Right atrium auricular region (tissue), 2 donors: ENCODE results near the gene PRR33. TPM values are rescaled to one million over a fixed set of nuclear protein-coding genes. Genes with fewer than 3 reads are reported as not detected.

ENCODE experiments used
- DNase-seq: peaks from one replicate; pipeline ENCODE4 v3.0.0-alpha.2; 2019; ENCODE audit warnings: low spot score
- H3K27ac ChIP-seq, 2 donors: fragments of 200-600 bp; sonication (generic); 1 replicate in 1 of 2; 2 replicates in 1 of 2; pipeline ENCODE4 v1.5.1; 2016 to 2019
- H3K27me3 ChIP-seq, 2 donors: fragments of 200-600 bp; sonication (generic); one replicate each; pipeline versions ENCODE4 v1.5.1 to v1.6.0; 2017 to 2019
- H3K36me3 ChIP-seq: fragments of 200-600 bp; sonication (generic); one replicate; pipeline ENCODE4 v1.5.1; 2016
- H3K4me1 ChIP-seq, 2 donors: fragments of 200-600 bp; sonication (generic); one replicate each; pipeline versions ENCODE4 v1.5.1 to v1.6.0; 2017 to 2019
- H3K4me3 ChIP-seq, 2 donors: fragments of 200-600 bp; sonication (generic); 1 replicate in 1 of 2; 2 replicates in 1 of 2; pipeline ENCODE4 v1.5.1; 2017 to 2019; ENCODE audit warnings: mild to moderate bottlenecking in 1 of 2, moderate library complexity in 1 of 2
- H3K9me3 ChIP-seq, 2 donors: fragments of 200-600 bp; sonication (generic); one replicate each; pipeline ENCODE4 v1.5.1; 2019
- total RNA-seq, 2 donors: library from RNA; depleted of rRNA; stranded (reverse); fragments of >200 nt; gene quantifications; one replicate each; pipeline ENCODE4 v1.1.0, GENCODE V29; 2016
- TF ChIP-seq, protein P1 (sequence below), 2 donors: fragments of 200-600 bp; sonication (generic); IDR thresholded peaks; one replicate each; pipeline ENCODE4 v1.5.1; 2019; ENCODE audit warnings: antibody characterized with exemption in 2 of 2

Gene PRR33
- total RNA-seq, 2 donors from 2014 or later: 0.33 TPM; not detected in 1

DNA sequence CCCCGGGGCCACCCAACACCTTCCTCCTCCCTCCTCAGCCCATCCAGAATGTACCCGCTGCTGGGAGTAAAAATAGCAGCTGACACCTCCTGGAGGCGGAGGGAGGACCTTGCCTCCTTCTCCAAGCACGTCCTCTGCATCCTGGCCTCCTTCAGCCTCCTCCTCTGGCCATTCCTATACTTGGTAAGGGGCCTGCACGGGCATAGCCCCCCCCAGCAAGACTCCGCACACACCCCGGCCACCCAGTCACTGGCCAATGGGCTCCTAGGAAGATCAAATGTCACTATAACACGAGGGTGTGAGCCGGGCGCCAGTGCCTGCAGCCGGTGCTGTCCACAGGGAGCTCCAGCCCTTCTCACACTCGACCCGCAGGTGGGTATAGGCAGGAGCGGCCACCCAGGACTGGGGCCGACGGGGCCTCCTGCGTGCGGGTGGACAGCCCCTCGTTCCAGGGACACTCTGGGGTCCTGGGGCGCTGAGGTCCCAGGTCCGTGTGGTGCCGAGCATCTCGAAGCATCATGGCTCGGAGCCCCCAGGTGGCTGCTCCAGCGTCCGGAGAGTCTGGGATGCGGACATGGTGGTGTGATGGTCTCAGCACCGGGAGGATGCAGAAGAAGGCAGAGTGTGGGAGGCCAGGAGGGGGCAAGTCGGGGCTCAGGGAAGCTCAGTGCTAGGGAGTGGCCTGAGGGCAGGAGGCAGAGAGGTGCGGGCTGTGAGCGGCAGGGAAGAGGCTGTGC lies 27.9 kb upstream of the PRR33 start, which contains the start of gene TNNT3:
TSS of gene TNNT3 (plus strand) at position 313 of the 737 bp plus-strand sequence. CDS start 3,172 bp downstream, outside the sequence.
- TF ChIP-seq, protein P1, sequence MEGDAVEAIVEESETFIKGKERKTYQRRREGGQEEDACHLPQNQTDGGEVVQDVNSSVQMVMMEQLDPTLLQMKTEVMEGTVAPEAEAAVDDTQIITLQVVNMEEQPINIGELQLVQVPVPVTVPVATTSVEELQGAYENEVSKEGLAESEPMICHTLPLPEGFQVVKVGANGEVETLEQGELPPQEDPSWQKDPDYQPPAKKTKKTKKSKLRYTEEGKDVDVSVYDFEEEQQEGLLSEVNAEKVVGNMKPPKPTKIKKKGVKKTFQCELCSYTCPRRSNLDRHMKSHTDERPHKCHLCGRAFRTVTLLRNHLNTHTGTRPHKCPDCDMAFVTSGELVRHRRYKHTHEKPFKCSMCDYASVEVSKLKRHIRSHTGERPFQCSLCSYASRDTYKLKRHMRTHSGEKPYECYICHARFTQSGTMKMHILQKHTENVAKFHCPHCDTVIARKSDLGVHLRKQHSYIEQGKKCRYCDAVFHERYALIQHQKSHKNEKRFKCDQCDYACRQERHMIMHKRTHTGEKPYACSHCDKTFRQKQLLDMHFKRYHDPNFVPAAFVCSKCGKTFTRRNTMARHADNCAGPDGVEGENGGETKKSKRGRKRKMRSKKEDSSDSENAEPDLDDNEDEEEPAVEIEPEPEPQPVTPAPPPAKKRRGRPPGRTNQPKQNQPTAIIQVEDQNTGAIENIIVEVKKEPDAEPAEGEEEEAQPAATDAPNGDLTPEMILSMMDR (IDR thresholded peaks at IDR 0.05): no peak
- Histone ChIP-seq H3K4me1 (peaks cover 0 to 59% of the 10 kb centered on the region in 2 donors), H3K27me3 (no peaks in the 10 kb centered on the region), H3K4me3 (peak within 1 kb of the TSS in 1 of 2 donors; percentile 4), H3K27ac (peak within 1 kb of the TSS; percentile 68 to 77), H3K9me3 (no peaks in the 10 kb centered on the region), H3K36me3 (no peaks in the 10 kb centered on the region)
- DNase-seq: no peak

DNA sequence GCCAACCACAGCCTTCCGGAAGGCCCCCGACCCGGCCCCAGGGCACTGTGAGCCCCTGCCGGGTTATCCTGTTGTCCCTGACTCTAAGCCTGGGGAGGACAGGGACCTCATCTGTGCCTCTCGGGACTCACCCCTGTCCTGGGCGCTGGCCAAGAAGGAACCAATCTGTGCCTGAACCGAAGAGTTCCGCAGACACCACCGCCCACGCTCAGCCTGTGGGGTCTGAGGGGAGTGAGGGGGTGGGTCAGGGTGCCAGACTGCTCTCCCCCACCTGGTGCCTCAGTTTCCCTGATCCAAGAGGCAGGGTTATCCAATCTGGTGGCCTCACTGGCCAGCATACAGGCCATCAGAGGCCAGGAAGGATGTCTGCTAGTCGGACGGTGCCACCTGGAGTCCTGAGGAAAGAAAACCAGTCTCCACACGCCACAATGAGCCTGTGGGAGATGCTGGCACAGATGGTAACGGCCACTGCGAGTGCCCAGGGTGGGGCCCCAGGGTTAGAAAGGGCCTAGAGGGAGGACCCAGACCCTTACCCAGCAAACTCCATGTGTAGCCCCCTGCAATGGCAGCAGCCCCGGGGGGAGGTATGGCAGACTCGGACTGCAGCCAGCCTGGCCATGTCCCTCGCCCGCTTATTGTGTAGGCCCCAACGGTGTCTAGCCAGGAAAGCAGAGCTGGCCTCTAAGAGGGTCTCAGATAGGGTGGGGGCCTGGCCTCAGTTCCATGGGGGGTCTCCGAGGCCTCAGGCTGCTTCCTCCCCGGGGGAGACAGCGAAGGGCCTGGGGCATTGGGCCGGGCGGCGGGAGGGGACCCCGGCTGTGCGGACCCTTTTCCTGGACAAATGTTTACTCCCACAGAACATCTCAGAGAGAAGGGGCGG lies 27.0 kb upstream of the PRR33 start:
- Histone ChIP-seq H3K27me3 (no peaks in the 10 kb centered on the region), H3K4me1 (peaks cover 0 to 59% of the 10 kb centered on the region in 2 donors), H3K4me3 (no peak overlapping the region), H3K36me3 (no peaks in the 10 kb centered on the region), H3K9me3 (no peaks in the 10 kb centered on the region), H3K27ac (peak overlapping the region; percentile 24 to 77)
- TF ChIP-seq, protein P1 (IDR thresholded peaks at IDR 0.05): no peak
- no peak for DNase-seq

DNA sequence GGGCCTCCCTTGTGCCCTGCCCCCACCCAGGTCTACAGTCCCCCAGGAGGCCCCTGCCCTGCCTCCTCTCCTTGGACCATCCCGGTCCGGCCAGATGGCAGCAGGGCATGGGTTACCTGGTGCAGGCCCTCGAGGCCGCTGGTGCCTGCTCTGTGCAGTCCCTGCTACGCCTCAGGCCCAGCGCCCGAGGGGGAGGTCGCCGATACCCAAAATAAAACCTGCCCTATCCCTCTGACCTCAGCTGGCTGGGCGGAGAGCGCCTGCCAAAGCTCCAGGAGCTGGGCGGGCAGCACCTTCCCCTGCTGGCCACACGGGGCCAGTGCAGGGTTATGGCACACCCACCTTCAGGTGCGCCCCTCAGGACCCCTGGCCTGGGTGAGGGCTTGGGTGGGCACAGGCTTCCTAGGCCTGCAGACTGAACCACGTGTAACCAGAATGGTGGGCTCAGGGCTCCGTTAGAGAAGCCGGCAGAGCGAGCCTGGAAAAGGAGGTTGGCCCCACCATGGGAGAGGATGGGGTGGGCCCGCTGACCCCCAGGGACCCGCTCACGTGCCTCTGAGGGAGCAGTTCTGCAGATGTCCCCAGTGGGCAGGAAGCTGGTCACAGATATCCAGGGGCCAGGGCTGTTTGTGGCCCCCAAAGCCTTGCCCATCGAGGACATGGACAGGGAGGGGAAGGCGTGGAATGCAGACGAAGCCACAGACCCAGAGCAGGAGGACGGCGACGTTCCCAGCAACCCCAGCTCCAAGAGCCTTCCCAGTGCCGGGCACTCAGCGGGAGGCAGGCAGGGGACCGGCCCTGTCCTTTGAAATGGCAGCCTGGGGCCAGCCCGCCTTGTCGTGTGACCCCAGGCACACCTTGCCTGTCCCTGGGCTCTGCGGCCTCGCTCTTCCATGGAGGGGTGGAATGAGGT lies 26.1 kb upstream of the PRR33 start:
- no peaks in the 10 kb centered on the region for H3K27me3 ChIP-seq

DNA sequence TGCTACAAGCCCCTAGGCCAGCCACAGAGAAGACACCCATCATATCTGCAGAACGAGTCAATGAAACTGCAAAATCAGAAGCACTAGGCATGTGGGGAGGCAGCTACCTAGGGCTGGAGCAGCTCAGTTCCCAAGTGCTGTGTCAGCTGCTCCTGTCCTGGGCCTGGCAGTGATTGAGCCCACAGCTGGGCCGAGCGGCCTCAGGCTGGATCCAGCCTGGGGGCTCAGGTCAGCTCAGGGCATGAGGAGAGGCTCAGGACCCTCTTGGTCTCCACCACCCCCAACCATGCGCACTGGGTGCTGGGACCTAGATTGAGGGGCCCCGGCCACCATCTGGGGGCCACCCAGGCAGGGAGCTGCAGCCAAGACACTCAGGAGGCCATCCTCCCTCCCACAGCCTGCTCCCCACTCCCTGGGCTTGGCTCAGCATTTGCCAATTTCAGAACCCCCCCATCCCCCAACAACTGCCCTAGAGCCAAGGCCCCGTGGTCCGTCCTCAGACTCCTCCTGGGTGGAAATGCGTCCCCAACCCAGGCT lies 25.4 kb upstream of the PRR33 start:
- H3K36me3 ChIP-seq: no peaks in the 10 kb centered on the region
- H3K27me3 ChIP-seq: no peaks in the 10 kb centered on the region
- peaks cover 0 to 50% of the 10 kb centered on the region in 2 donors for H3K4me1 ChIP-seq
- peak overlapping the region in 1 of 2 donors; percentile 77 for H3K27ac ChIP-seq
- TF ChIP-seq, protein P1 (IDR thresholded peaks at IDR 0.05): no peak
- DNase-seq: no peak
- H3K9me3 ChIP-seq: no peaks in the 10 kb centered on the region
- H3K4me3 ChIP-seq: no peak overlapping the region

More for the DNA sequence above, 26.1 kb upstream of the PRR33 start:
- TF ChIP-seq, protein P1 (IDR thresholded peaks at IDR 0.05): peak; percentile 18 to 70
- H3K9me3 ChIP-seq: no peaks in the 10 kb centered on the region
- DNase-seq: no peak
- H3K36me3 ChIP-seq: no peaks in the 10 kb centered on the region
- H3K4me1 ChIP-seq: peaks cover 0 to 57% of the 10 kb centered on the region in 2 donors
- H3K27ac ChIP-seq: peak overlapping the region in 1 of 2 donors; percentile 77
- H3K4me3 ChIP-seq: no peak overlapping the region
